B cell (primary cell): ENCODE data around the gene RGCC.

Source experiments
- EZH2 ChIP-seq: IDR thresholded peaks from 2 replicates; pipeline ENCODE4 v1.6.1; 2012; ENCODE audit warnings: borderline replicate concordance, low read depth, mild to moderate bottlenecking, moderate library complexity, low read length; ENCODE audit not compliant: insufficient read depth, poor library complexity, severe bottlenecking
- TF ChIP-seq, protein P1 (sequence below): fragments of 200-600 bp; IDR thresholded peaks from one replicate; pipeline ENCODE4 v1.8.0; 2022; ENCODE audit warnings: antibody characterized with exemption, mild to moderate bottlenecking

DNA sequence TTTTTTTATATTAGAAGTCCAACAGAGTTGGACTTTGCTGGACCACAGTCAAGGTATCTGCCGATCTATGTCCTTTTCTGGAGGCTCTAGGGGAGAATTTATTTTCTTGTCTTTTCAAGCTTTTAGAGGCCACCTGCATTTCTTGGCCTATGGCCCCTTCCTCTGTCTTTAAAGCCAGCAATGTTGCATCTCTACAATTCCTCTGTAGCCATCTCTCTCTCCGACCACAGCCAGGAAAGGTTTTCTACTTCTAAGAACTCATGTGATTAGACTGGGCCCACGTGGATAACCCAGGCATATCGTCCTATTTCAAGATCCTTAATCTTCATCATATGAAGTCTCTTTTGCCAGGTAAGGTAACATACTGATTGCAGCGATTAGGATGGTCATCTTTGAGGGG is 43.5 kb upstream of the RGCC start:
- TF ChIP-seq, protein P1, sequence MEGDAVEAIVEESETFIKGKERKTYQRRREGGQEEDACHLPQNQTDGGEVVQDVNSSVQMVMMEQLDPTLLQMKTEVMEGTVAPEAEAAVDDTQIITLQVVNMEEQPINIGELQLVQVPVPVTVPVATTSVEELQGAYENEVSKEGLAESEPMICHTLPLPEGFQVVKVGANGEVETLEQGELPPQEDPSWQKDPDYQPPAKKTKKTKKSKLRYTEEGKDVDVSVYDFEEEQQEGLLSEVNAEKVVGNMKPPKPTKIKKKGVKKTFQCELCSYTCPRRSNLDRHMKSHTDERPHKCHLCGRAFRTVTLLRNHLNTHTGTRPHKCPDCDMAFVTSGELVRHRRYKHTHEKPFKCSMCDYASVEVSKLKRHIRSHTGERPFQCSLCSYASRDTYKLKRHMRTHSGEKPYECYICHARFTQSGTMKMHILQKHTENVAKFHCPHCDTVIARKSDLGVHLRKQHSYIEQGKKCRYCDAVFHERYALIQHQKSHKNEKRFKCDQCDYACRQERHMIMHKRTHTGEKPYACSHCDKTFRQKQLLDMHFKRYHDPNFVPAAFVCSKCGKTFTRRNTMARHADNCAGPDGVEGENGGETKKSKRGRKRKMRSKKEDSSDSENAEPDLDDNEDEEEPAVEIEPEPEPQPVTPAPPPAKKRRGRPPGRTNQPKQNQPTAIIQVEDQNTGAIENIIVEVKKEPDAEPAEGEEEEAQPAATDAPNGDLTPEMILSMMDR: no peak
- TF ChIP-seq EZH2: no peak
